Activated CD8-positive, alpha-beta memory T cell treated with anti-CD3 and anti-CD28 coated beads, Interleukin-2, amount 50 U/mL, for 24 hours (primary cell): Measurements from ENCODE around the gene APOLD1.
"Not testable (repeated sequence)": the region's sequence is repeated elsewhere in the genome, so short reads cannot be mapped to it uniquely, and the experiment has no call there.

ENCODE experiments used
- DNase-seq: peaks from one replicate; pipeline ENCODE4 v3.0.0-alpha.2; 2020; ENCODE audit errors: extremely low read depth

APOLD1 gene

GRCh38 chr12:12786706-12787601 lies 1.5 kb downstream of the APOLD1 start:
- DNase-seq, result no peak

GRCh38 chr12:12788131-12788530 lies 2.7 kb downstream of the APOLD1 start:
- DNase-seq, result no peak

DNA sequence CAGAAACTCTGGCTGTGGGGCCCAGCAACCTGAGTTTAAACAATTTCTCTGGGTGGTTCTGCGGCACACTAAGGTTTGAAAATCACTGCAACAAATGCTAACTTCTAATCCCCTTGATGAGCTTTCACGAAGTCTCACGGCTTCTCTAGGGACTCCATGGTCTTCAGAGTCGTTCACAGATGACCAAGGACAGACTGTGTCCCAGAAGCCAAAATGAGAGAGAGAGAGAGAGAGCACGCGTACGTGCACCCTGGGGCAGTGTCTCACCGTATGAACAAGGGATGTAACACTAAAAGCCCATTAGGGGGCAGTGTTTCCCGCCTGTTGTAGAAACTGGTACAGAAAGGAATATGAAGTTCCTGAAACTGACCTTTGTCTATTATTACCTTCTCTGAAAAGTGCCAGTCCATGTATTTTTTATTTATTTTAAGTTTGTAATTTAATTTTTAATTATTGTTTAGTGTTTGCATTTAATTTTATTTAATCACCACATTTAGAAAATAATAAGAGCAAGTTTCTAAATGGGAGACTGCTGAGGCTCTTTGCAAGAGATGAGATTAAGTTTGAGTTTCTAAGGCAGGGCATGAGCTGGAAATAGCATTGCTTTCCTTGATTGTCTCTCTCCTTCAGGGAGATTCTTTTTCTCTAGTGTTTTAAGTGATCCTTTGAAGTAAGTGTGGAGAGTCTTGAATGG lies 3.4 kb downstream of the APOLD1 start:
- no peak for DNase-seq

- DNase-seq, result no peak
Measured at GRCh38 chr12:12790956-12791355, 5.5 kb downstream of the APOLD1 start.

DNA sequence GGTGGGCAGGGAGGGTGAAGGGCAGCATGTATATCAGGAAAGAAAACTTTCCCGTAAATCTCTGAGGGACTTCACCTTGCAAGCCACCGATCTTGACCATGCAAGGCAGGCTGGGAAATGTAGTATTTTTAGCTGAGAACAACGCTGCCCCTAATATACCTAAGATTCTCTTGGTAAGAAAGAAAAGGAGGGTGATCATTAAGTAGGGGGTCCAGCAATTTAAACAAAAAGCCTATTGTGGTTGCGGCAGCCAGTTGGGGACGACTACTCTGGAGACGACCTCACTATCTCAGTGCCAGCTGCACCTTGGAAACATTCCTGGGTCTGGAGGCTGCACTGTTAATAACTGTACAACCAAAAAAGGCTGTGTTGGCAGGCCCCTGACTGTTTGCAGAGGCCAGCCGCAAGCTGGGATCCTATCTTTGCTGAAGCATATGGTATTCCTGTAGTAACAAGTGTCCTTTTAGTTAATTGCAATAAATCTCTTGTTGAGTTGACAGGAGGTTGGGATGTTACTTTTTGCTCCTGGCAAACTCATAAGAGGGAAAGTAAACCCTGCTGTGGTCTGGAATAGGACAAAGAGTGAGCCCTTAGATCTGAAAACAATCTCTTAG lies 6.4 kb downstream of the APOLD1 start:
- DNase-seq, result no peak

GRCh38 chr12:12792421-12792820 lies 7.0 kb downstream of the APOLD1 start:
- DNase-seq, result no peak

- DNase-seq, result no peak
Measured at GRCh38 chr12:12794686-12795085, 9.2 kb downstream of the APOLD1 start.

DNA sequence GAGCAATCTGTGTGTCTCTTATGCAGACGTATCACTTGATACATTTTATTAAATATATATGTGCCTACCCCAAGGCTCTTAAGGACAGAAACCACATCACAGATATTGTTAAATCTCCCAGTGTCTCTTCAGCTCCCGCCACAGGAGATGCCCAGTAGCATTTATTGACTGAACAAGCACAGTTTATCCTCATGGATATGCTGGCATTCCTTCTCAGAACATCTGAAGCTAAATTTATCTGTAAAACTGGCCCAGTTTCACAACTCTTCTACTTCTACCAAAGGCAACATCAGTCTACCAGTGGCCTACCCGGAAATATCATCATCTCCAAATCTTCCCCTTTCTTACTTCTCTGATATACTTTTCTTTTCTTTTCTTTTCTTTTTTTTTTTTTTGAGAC lies 10.7 kb downstream of the APOLD1 start:
- DNase-seq, result no peak

GRCh38 chr12:12796928-12797793 lies 11.7 kb downstream of the APOLD1 start:
- DNase-seq, result no peak

DNA sequence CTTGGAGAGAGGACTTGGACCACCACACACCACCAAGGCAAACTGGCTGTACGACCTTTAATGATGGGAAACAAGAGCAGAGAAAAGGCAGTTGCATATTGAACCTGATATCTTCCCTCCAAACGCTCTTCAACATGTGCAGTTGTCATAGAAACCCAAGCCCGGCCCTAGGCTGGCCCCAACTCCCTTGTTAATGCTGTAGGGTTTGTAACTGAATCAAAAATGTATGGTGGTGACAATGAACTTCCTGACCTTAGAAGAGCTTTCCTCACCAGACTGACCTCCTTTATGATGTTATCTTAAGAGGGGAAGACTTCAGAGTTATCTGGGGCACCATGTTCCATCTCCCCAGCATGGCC lies 12.3 kb downstream of the APOLD1 start:
- DNase-seq, result no peak

DNA sequence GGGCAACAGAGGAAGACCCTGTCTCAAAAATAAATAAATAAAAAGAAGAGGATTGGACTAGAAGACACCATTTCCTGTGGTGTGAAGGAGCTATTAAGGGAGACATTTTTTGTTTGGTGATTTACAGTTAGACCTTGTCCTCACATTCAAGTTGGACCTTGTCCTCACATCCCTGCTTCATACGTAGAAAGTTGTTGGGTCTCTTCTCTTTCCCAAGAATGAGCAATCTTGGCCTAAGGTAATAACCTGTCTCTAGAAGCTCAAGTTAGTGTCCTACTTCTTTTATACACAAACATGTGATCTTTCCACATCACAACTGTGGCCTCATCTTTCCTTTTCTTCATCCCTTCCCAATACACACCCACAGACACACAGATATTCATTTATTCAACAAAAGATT lies 13.0 kb downstream of the APOLD1 start:
- no peak for DNase-seq

GRCh38 chr12:12799163-12799920 lies 13.9 kb downstream of the APOLD1 start:
- no peak for DNase-seq

- DNase-seq, result no peak
Measured at GRCh38 chr12:12800406-12801180, 15.1 kb downstream of the APOLD1 start.

DNA sequence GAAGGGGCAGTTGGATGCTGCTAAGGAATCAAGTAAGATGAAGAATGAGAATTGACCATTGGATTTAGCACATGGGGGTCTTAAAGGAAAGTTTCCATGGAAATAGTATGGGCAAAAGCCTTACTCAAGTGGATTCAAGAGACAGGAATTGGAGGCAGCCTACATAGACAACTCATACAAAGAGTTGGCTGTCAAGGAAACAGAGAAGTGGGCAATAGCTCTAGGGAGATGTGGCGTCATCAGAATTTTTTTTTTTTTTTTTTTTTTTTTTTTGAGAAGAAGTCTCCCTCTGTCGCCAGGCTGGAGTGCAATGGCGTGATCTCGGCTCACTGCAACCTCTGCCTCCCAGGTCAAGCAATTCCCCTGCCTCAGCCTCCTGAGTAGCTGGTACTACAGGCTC lies 16.2 kb downstream of the APOLD1 start:
- DNase-seq, result not testable (repeated sequence)

GRCh38 chr12:12803186-12803585 lies 17.7 kb downstream of the APOLD1 start:
- DNase-seq, result no peak

GRCh38 chr12:12804011-12804410 lies 18.6 kb downstream of the APOLD1 start:
- DNase-seq, result no peak

- DNase-seq, result no peak
Measured at GRCh38 chr12:12804432-12804886, 19.0 kb downstream of the APOLD1 start.

GRCh38 chr12:12806784-12807516 lies 21.5 kb downstream of the APOLD1 start:
- DNase-seq, result no peak

DNA sequence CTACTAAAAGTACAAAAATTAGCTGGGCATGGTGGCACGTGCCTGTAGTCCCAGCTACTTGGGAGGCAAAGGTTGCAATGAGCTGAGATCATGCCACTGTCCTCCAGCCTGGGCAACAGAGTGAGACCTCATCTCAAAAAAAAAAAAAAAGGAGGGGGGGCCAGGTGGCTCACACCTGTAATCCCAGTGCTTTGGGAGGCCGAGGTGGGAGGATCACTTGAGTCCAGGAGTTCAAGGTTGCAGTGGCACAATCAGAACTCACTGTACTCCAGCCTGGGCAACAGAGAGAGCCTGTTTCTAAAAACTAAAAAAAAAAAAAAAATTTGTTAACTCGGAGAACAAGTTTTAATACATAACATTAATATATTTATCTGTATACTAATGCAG lies 22.1 kb downstream of the APOLD1 start:
- DNase-seq, result not testable (repeated sequence)
